Epithelial cell of proximal tubule (primary cell): ENCODE measurements around the gene CPXM1. TPM values are rescaled to one million over a fixed set of nuclear protein-coding genes. Genes with fewer than 3 reads are reported as not detected.

Experiments used
- DNase-seq: peaks from one replicate; pipeline ENCODE4 v3.0.0-alpha.2; 2011; ENCODE audit warnings: low read depth
- H3K4me3 ChIP-seq: 2 replicates; pipeline ENCODE4 v1.5.1; 2011; ENCODE audit warnings: low read depth, mild to moderate bottlenecking, low read length
- CTCF ChIP-seq: conservative IDR thresholded peaks from 2 replicates; pipeline ENCODE4 v1.5.1; 2012; ENCODE audit warnings: low read depth, mild to moderate bottlenecking, low read length
- total RNA-seq: library from RNA; depleted of rRNA; stranded (reverse); fragments of >200 nt; gene quantifications from 2 replicates; pipeline ENCODE4 v1.2.3, GENCODE V29; 2015

Gene CPXM1
- total RNA-seq, 1 donor from 2014 or later = 38.1 TPM

GRCh38 chr20:2752567-2753460 is 47.6 kb downstream of the CPXM1 start:
- peak overlapping the region; percentile 33 for H3K4me3 ChIP-seq
- no peak for DNase-seq
- TF ChIP-seq CTCF = peak; percentile 74

DNA sequence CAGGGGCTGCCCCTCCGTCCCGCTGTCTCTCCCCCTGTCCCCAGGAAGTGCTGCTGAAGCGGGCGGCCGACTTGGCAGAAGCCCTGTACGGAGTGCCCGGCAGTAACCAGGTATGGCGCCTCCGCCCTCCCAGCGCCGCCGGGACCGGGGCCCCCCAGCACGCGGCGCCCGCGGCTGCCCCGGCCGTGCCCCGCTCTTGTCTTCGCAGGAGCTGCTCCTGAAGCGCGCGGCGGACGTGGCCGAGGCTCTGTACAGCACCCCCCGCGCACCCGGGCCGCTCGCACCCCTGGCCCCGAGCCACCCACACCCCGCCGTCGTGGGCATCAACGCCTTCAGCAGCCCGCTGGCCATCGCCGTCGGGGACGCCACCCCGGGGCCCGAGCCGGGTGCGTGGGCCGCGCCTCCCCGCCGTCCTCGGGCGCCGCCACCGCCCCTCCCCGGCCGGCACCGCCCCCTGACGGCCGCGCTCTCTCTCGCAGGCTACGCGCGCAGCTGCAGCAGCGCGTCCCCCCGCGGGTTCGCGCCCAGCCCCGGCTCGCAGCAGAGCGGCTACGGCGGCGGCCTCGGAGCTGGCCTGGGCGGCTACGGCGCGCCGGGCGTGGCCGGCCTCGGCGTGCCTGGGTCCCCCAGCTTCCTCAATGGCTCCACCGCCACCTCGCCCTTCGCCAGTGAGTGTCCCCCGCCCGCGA is 48.4 kb downstream of the CPXM1 start:
- DNase-seq = no peak
- no peak for TF ChIP-seq CTCF
- peak overlapping the region; percentile 33 for H3K4me3 ChIP-seq

DNA sequence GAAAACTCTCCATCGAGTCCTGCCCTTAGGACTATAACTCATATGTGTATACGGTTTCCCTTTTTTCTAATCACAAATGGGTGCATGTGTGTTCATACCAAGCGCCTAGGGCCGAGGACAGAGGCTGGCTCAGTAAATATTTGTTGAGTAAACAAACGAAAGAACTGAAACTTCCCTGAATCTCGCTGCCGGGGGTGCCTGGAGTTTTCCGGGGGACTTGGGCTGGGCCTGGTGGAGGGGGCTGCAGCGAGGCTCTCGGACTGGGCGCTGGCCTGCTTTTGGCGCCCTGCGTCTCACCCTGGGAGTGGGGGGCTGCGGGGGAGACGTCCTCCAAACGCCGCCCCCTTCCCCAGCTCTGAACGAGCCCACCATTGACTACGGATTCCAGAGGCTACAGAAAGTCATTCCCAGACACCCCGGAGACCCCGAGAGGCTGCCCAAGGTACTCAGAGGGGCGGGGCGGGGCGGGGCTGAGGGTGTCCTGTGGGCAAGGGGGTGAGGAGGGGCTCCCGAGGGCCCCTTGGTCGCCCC is 49.0 kb downstream of the CPXM1 start:
- no peak overlapping the region for H3K4me3 ChIP-seq
- no peak for DNase-seq
- TF ChIP-seq CTCF = no peak

GRCh38 chr20:2750491-2751251 is 49.8 kb downstream of the CPXM1 start:
- no peak for TF ChIP-seq CTCF
- DNase-seq = no peak
- H3K4me3 ChIP-seq = no peak overlapping the region

GRCh38 chr20:2749951-2750490 is 50.4 kb downstream of the CPXM1 start:
- H3K4me3 ChIP-seq = no peak overlapping the region
- TF ChIP-seq CTCF = no peak
- DNase-seq = no peak

DNA sequence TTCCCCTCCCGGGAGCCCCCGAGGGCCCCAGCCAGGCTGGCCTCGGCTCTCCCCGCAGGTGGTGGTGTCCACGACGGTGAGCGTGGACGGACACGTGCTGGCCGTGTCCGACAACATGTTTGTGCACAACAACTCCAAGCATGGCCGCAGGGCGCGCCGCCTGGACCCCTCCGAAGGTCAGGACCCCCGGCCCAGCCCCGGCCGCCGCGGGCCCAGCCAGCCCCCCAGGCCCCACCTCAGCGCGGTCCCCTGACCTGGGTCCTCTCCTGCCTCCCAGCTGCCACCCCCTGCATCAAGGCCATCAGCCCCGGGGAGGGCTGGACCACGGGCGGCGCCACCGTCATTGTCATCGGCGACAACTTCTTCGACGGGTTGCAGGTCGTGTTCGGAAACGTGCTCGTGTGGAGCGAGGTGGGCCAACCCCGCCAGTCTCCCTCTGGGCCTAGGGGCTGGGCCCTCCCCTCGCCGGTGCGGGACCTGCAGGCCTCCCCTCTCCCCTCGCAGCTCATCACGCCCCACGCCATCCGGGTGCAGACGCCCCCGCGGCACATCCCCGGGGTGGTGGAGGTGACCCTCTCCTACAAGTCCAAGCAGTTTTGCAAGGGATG is 51.0 kb downstream of the CPXM1 start:
- TF ChIP-seq CTCF = no peak
- no peak for DNase-seq
- H3K4me3 ChIP-seq = no peak overlapping the region
